T-helper 1 cell treated with Interleukin-12 subunit alpha and Interleukin-12 subunit beta and Interleukin-4 antibody, amounts not matched to agents 30 ng/mL and 1 ng/mL, for 36 hours (primary cell): ENCODE results near the gene TMEM54. TPM values are rescaled to one million over a fixed set of nuclear protein-coding genes. Genes with fewer than 3 reads are reported as not detected.

ENCODE experiments used
- intact Hi-C: fragments of 100-400 bp; cut with micrococcal nuclease; formaldehyde crosslinking; loops from one replicate; pipeline ENCODE4 v1.15.1; 2024
- total RNA-seq: library from RNA; stranded (reverse); gene quantifications from 2 replicates; pipeline ENCODE4 v1.2.3, GENCODE V29; 2022

TMEM54 gene
- total RNA-seq, 1 donor from 2014 or later = 2.3 TPM

GRCh38 chr1:32895325-32896215, 5.6 kb downstream of the TMEM54 start:
- intact Hi-C loops = no loop called here

- intact Hi-C loops = no loop called here
Observed at GRCh38 chr1:32894681-32895080, 6.5 kb downstream of the TMEM54 start.

GRCh38 chr1:32894019-32894600, 7.1 kb downstream of the TMEM54 start:
- intact Hi-C loops = no loop called here

- intact Hi-C loops = no loop called here
Observed at GRCh38 chr1:32893198-32894018, 7.8 kb downstream of the TMEM54 start.

- intact Hi-C loops = no loop called here
Observed at GRCh38 chr1:32892368-32893197, 8.6 kb downstream of the TMEM54 start.

GRCh38 chr1:32891630-32892029, 9.6 kb downstream of the TMEM54 start:
- intact Hi-C loops = no loop called here

GRCh38 chr1:32891241-32891570, 10.0 kb downstream of the TMEM54 start:
- intact Hi-C loops = no loop called here

- intact Hi-C loops = no loop called here
Observed at GRCh38 chr1:32890516-32891240, 10.5 kb downstream of the TMEM54 start.

- intact Hi-C loops = no loop called here
Observed at GRCh38 chr1:32889731-32890278, 11.4 kb downstream of the TMEM54 start.

GRCh38 chr1:32888677-32889420, 12.3 kb downstream of the TMEM54 start:
- intact Hi-C loops = no loop called here

GRCh38 chr1:32888134-32888533, 13.1 kb downstream of the TMEM54 start:
- intact Hi-C loops = no loop called here

- intact Hi-C loops = no loop called here
Observed at GRCh38 chr1:32887623-32888022, 13.6 kb downstream of the TMEM54 start.

- intact Hi-C loops = no loop called here
Observed at GRCh38 chr1:32886828-32887414, 14.3 kb downstream of the TMEM54 start.

GRCh38 chr1:32886004-32886827, 15.0 kb downstream of the TMEM54 start, which contains the start of gene HPCA:
TSS of gene HPCA (plus strand) at chr1:32886491. CDS start at chr1:32888899, 2,408 bp downstream.
- intact Hi-C loops = no loop called here

GRCh38 chr1:32885676-32886003, 15.5 kb downstream of the TMEM54 start:
- intact Hi-C loops = no loop called here

GRCh38 chr1:32884726-32885125, 16.5 kb downstream of the TMEM54 start:
- intact Hi-C loops = no loop called here

GRCh38 chr1:32884032-32884372, 17.2 kb downstream of the TMEM54 start:
- intact Hi-C loops = no loop called here

GRCh38 chr1:32883338-32884031, 17.7 kb downstream of the TMEM54 start:
- intact Hi-C loops = no loop called here
